HCT116 (cell line): Measurements from ENCODE around the gene MYH1. TPM values are rescaled to one million over a fixed set of nuclear protein-coding genes. Genes with fewer than 3 reads are reported as not detected.

Experiments
- ATAC-seq: fragments of 200-7000 bp; cut with Tn5 transposase; 2 replicates; pipeline ENCODE4 v1.9.1; 2020; ENCODE audit warnings: mild to moderate bottlenecking, moderate library complexity
- BruUV-seq: library from RNA; stranded (reverse); fragments of 400-500 nt; replicated peaks from 2 replicates; lab custom pipeline; 2021; lab: Mats Ljungman, UMichigan
- CTCF ChIA-PET: fragments of 300-600 bp; sonication (Branson Sonifier 250); formaldehyde crosslinking; loops from one replicate; lab custom pipeline; 2021; ENCODE audit warnings: antibody characterized with exemption; lab: Charles Lee
- POLR2A ChIA-PET: fragments of 300-600, 350-600 bp; sonication (Branson Sonifier 250); formaldehyde crosslinking; loops from one replicate; lab custom pipeline; 2021; ENCODE audit warnings: antibody characterized with exemption; lab: Charles Lee
- RAD21 ChIA-PET, 2 experiments: fragments of 300-600 bp; sonication (Branson Sonifier 250); formaldehyde crosslinking; loops; one replicate each; lab custom pipeline; 2023; ENCODE audit warnings: low total read pairs in 2 of 2; ENCODE audit not compliant: uncharacterized antibody in 2 of 2, unreplicated experiment in 2 of 2, low non-redundant PET in 1 of 2; lab: Charles Lee
- DNase-seq: peaks from one replicate; pipeline ENCODE4 v3.0.0-alpha.2; 2010; ENCODE audit warnings: low read depth, low spot score
- H2AFZ ChIP-seq: fragments of 200-600 bp; shearing (Covaris generic), sonication (generic); 2 replicates; pipeline ENCODE4 v1.6.1; 2017; ENCODE audit warnings: low read depth, mixed run types, mixed read lengths, antibody characterized with exemption, low read length; ENCODE audit not compliant: poor library complexity, severe bottlenecking
- H3K27ac ChIP-seq: 2 replicates; pipeline ENCODE4 v1.5.1; 2012; ENCODE audit warnings: low read depth, low read length
- H3K27me3 ChIP-seq: fragments of 200-600 bp; sonication (generic); 2 replicates; pipeline ENCODE4 v1.6.1; 2016; ENCODE audit warnings: mixed run types, low read length, mixed read lengths; ENCODE audit not compliant: insufficient read depth
- H3K36me3 ChIP-seq, 2 experiments: fragments of 200-500 bp in 1 of 2; fragments of 200-600 bp in 1 of 2; sonication (Bioruptor generic) in 1 of 2; sonication (generic) in 1 of 2; 2 replicates each; pipeline versions ENCODE4 v1.5.1 to v1.6.1; 2014 to 2016; ENCODE audit warnings: low read length in 2 of 2, inconsistent platforms in 1 of 2, mixed read lengths in 1 of 2, mixed run types in 1 of 2; ENCODE audit not compliant: insufficient read depth in 2 of 2, control insufficient read depth in 1 of 2
- H3K4me1 ChIP-seq, 2 experiments: fragments of 200-600 bp in 1 of 2; sonication (generic) in 1 of 2; 2 replicates each; pipeline versions ENCODE4 v1.5.1 to v1.6.1; 2012 to 2017; ENCODE audit warnings: low read length in 2 of 2, inconsistent platforms in 1 of 2, mild to moderate bottlenecking in 1 of 2, mixed read lengths in 1 of 2, mixed run types in 1 of 2, moderate library complexity in 1 of 2; ENCODE audit not compliant: insufficient read depth in 2 of 2, control insufficient read depth in 1 of 2
- H3K4me2 ChIP-seq: fragments of 200-600 bp; sonication (generic); 2 replicates; pipeline ENCODE4 v1.6.1; 2017; ENCODE audit warnings: mixed run types, low read length, mixed read lengths
- H3K4me3 ChIP-seq, 2 experiments: fragments of 200-600 bp in 1 of 2; sonication (generic) in 1 of 2; replicated peaks in 1 of 2; 2 replicates each; pipeline ENCODE4 v1.5.1; 2011 to 2016; ENCODE audit warnings: low read length in 2 of 2, control low read depth in 1 of 2, low read depth in 1 of 2, mild to moderate bottlenecking in 1 of 2, mixed read lengths in 1 of 2, mixed run types in 1 of 2
- H3K79me2 ChIP-seq: fragments of 200-600 bp; sonication (generic); 2 replicates; pipeline ENCODE4 v1.6.1; 2017; ENCODE audit warnings: mild to moderate bottlenecking, mixed run types, low read length, moderate library complexity, mixed read lengths; ENCODE audit not compliant: insufficient read depth
- H3K9ac ChIP-seq: fragments of 200-600 bp; sonication (generic); 2 replicates; pipeline ENCODE4 v1.6.1; 2016; ENCODE audit warnings: low read length, mixed read lengths
- H3K9me2 ChIP-seq: fragments of 200-600 bp; sonication (generic), shearing (Covaris generic); 2 replicates; pipeline ENCODE4 v1.6.1; 2017; ENCODE audit warnings: mixed run types, mild to moderate bottlenecking, moderate library complexity; ENCODE audit not compliant: insufficient read depth
- H3K9me3 ChIP-seq, 2 experiments: fragments of 200-500 bp in 1 of 2; fragments of 200-600 bp in 1 of 2; sonication (Bioruptor generic) in 1 of 2; sonication (generic) in 1 of 2; 2 replicates each; pipeline ENCODE4 v1.6.1; 2014 to 2017; ENCODE audit warnings: low read length in 2 of 2, mixed read lengths in 2 of 2, inconsistent platforms in 1 of 2, low read depth in 1 of 2, mild to moderate bottlenecking in 1 of 2, mixed run types in 1 of 2, moderate library complexity in 1 of 2; ENCODE audit not compliant: control insufficient read depth in 1 of 2, insufficient read depth in 1 of 2
- H4K20me1 ChIP-seq: fragments of 200-600 bp; sonication (generic), shearing (Covaris generic); 2 replicates; pipeline ENCODE4 v1.6.1; 2017; ENCODE audit warnings: mixed run types, mild to moderate bottlenecking, moderate library complexity; ENCODE audit not compliant: insufficient read depth
- ATF3 ChIP-seq: IDR thresholded peaks from 2 replicates; pipeline ENCODE4 v1.6.1; 2012
- CEBPB ChIP-seq: IDR thresholded peaks from 2 replicates; pipeline ENCODE4 v1.6.1; 2012; ENCODE audit warnings: low read depth
- CTCF ChIP-seq, 3 experiments: fragments of 200-600 bp in 1 of 3; sonication (generic) in 1 of 3; IDR thresholded peaks in 2 of 3; conservative IDR thresholded peaks in 1 of 3; 2 replicates each; pipeline ENCODE4 v1.5.1; 2012 to 2017; ENCODE audit warnings: low read depth in 2 of 3, low read length in 2 of 3, antibody characterized with exemption in 1 of 3, borderline replicate concordance in 1 of 3, control low read depth in 1 of 3, mild to moderate bottlenecking in 1 of 3, mixed read lengths in 1 of 3, mixed run types in 1 of 3, moderate library complexity in 1 of 3; ENCODE audit not compliant: insufficient read depth in 1 of 3
- EGR1 ChIP-seq: IDR thresholded peaks from 2 replicates; pipeline ENCODE4 v1.6.1; 2012; ENCODE audit warnings: low read depth
- EZH2 ChIP-seq: fragments of 200-600 bp; sonication (generic); IDR thresholded peaks from 2 replicates; pipeline ENCODE4 v1.6.1; 2017; ENCODE audit warnings: antibody characterized with exemption, mixed run types
- EZH2phosphoT487 ChIP-seq: fragments of 200-600 bp; IDR thresholded peaks from 2 replicates; pipeline ENCODE4 v1.6.1; 2018; ENCODE audit warnings: antibody characterized with exemption, borderline replicate concordance
- MAX ChIP-seq: IDR thresholded peaks from 2 replicates; pipeline ENCODE4 v1.6.1; 2012
- POLR2AphosphoS5 ChIP-seq: IDR thresholded peaks from 2 replicates; pipeline ENCODE4 v1.6.1; 2011; ENCODE audit warnings: mild to moderate bottlenecking, low read depth, low read length, moderate library complexity
- SIN3A ChIP-seq: IDR thresholded peaks from 2 replicates; pipeline ENCODE4 v1.6.1; 2012; ENCODE audit warnings: low read depth
- SP1 ChIP-seq: IDR thresholded peaks from 2 replicates; pipeline ENCODE4 v1.6.1; 2012; ENCODE audit warnings: low read depth
- TCF7L2 ChIP-seq: IDR thresholded peaks from 2 replicates; pipeline ENCODE4 v1.7.0; 2011; ENCODE audit warnings: borderline replicate concordance, inconsistent platforms; ENCODE audit not compliant: insufficient read depth, insufficient read length; ENCODE audit errors: extremely low read depth
- YY1 ChIP-seq: IDR thresholded peaks from 2 replicates; pipeline ENCODE4 v1.6.1; 2011; ENCODE audit warnings: low read length, low read depth, moderate library complexity, mild to moderate bottlenecking; ENCODE audit not compliant: insufficient replicate concordance; ENCODE audit errors: extremely low read depth
- ZBTB33 ChIP-seq: IDR thresholded peaks from 2 replicates; pipeline ENCODE4 v1.6.1; 2011; ENCODE audit warnings: mild to moderate bottlenecking, low read length, moderate library complexity; ENCODE audit not compliant: insufficient replicate concordance; ENCODE audit errors: extremely low read depth
- ZFX ChIP-seq: fragments of 450-650 bp; IDR thresholded peaks from 2 replicates; pipeline ENCODE4 v1.6.1; 2017
- ZNF274 ChIP-seq: fragments of 200-500 bp; sonication (Bioruptor generic); IDR thresholded peaks from 2 replicates; pipeline ENCODE4 v1.6.1; 2014; ENCODE audit warnings: mild to moderate bottlenecking, low read depth, low read length, inconsistent platforms
- intact Hi-C: fragments of 100-400 bp; cut with micrococcal nuclease; formaldehyde crosslinking; loops from 2 replicates; pipeline ENCODE4 v1.10.0; 2022
- total RNA-seq: library from RNA; stranded (reverse); gene quantifications from one replicate; pipeline ENCODE4 v1.2.1, GENCODE V29; 2021; ENCODE audit not compliant: unreplicated experiment

The MYH1 gene
- total RNA-seq, 1 experiment from 2014 or later = not detected

- H3K9ac ChIP-seq = no peak overlapping the region
- H2AFZ ChIP-seq = no peak overlapping the region
- H3K4me1 ChIP-seq = no peaks in the 10 kb centered on the region
- H3K27ac ChIP-seq = no peak overlapping the region
- TF ChIP-seq MAX (no peak), ZFX (no peak), CEBPB (no peak), ZNF274 (no peak), YY1 (no peak), EGR1 (no peak), ATF3 (no peak), CTCF (IDR thresholded peaks at IDR 0.05 in 2 of 3, conservative IDR thresholded peaks at IDR 0.05 in 1 of 3; ENCODE audit: borderline replicate concordance in 1 of 3, insufficient read depth in 1 of 3, low read depth in 2 of 3, low read length in 2 of 3) (no peak), POLR2AphosphoS5 (no peak), TCF7L2 (no peak), EZH2 (no peak), SP1 (no peak), EZH2phosphoT487 (no peak), ZBTB33 (no peak), SIN3A (no peak)
- H3K4me3 ChIP-seq = no peak overlapping the region
- intact Hi-C loops = no loop called here
- CTCF ChIA-PET = no interaction called here
- ATAC-seq = no peak
- H3K4me2 ChIP-seq = no peak overlapping the region
- RAD21 ChIA-PET = no interaction called here
- BruUV-seq = no TSS peak
- POLR2A ChIA-PET = no interaction called here
- H3K79me2 ChIP-seq = no peaks in the 10 kb centered on the region
- no peaks in the 10 kb centered on the region for H3K9me3 ChIP-seq
- DNase-seq = no peak
- no peaks in the 10 kb centered on the region for H3K9me2 ChIP-seq
- H3K27me3 ChIP-seq = peaks cover 26% of the 10 kb centered on the region; the same call in 1 of the 2 replicates
- no peaks in the 10 kb centered on the region for H3K36me3 ChIP-seq
- no peaks in the 10 kb centered on the region for H4K20me1 ChIP-seq
These were observed 31.7 kb upstream of the MYH1 start for GRCh38 chr17:10550014-10550413.
